Astrocyte of the spinal cord (primary cell): ENCODE measurements around the gene TKT.

Experiments used
- DNase-seq: peaks from one replicate; pipeline ENCODE4 v3.0.0; 2011; ENCODE audit warnings: low read depth, low spot score
- H3K4me3 ChIP-seq: 2 replicates; pipeline ENCODE4 v1.5.1; 2011; ENCODE audit warnings: low read depth, mild to moderate bottlenecking, low read length, moderate library complexity
- CTCF ChIP-seq: IDR thresholded peaks from 2 replicates; pipeline ENCODE4 v1.5.1; 2012; ENCODE audit warnings: low read depth, mild to moderate bottlenecking, low read length, inconsistent platforms
- in situ Hi-C: cut with HindIII; loops from 2 replicates; pipeline ENCODE4 v1.10.0; 2017; ENCODE audit warnings: low sequenced_read_pairs

The TKT gene

GRCh38 chr3:53230041-53230621, 25.7 kb downstream of the TKT start:
- peak; percentile 24 for TF ChIP-seq CTCF
- in situ Hi-C loops = loop anchor here (10.0 kb wide), 1 partner anchor 115 kb away; the partner anchor contains the start of gene DCP1A
- DNase-seq = no peak
- H3K4me3 ChIP-seq = no peak overlapping the region

GRCh38 chr3:53229606-53230005, 26.2 kb downstream of the TKT start:
- no peak overlapping the region for H3K4me3 ChIP-seq
- in situ Hi-C loops = loop anchor here (10.0 kb wide), 1 partner anchor 115 kb away; the partner anchor contains the start of gene DCP1A
- no peak for DNase-seq
- TF ChIP-seq CTCF = no peak

- in situ Hi-C loops = no loop called here
- H3K4me3 ChIP-seq = no peak overlapping the region
- DNase-seq = no peak
- TF ChIP-seq CTCF = no peak
Measured at GRCh38 chr3:53229171-53229570, 26.7 kb downstream of the TKT start.

GRCh38 chr3:53227993-53228885, 27.6 kb downstream of the TKT start:
- no peak overlapping the region for H3K4me3 ChIP-seq
- no peak for TF ChIP-seq CTCF
- no peak for DNase-seq
- in situ Hi-C loops = no loop called here

GRCh38 chr3:53226841-53227407, 28.9 kb downstream of the TKT start:
- in situ Hi-C loops = no loop called here
- no peak for DNase-seq
- TF ChIP-seq CTCF = no peak
- H3K4me3 ChIP-seq = no peak overlapping the region

- in situ Hi-C loops = no loop called here
- TF ChIP-seq CTCF = no peak
- no peak overlapping the region for H3K4me3 ChIP-seq
- no peak for DNase-seq
Measured at GRCh38 chr3:53226142-53226840, 29.5 kb downstream of the TKT start.
